ENCODE data around the gene OXLD1. TPM values are rescaled to one million over a fixed set of nuclear protein-coding genes. Genes with fewer than 3 reads are reported as not detected.
"Not testable (repeated sequence)": the region's sequence is repeated elsewhere in the genome, so short reads cannot be mapped to it uniquely, and the experiment has no call there.

Gene OXLD1
- total RNA-seq, 1 donor from 2014 or later, result 28.1 TPM

GRCh38 chr17:81676906-81677305 is 10.5 kb upstream of the OXLD1 start:
- H3K27me3 Mint-ChIP-seq, result no peaks in the 10 kb centered on the region
- no peaks in the 10 kb centered on the region for H3K36me3 Mint-ChIP-seq
- DNase-seq (ENCODE audit: extremely low spot score, unreplicated experiment), result no peak
- peaks cover 8% of the 10 kb centered on the region for H3K4me1 Mint-ChIP-seq (ENCODE audit: unreplicated experiment)
- H3K4me3 Mint-ChIP-seq, result no peak overlapping the region
- H3K9me3 Mint-ChIP-seq, result no peaks in the 10 kb centered on the region
- H3K27ac Mint-ChIP-seq, result no peak overlapping the region
- TF ChIP-seq CTCF (conservative IDR thresholded peaks at IDR 0.05), result no peak

- not testable (repeated sequence) for H3K36me3 Mint-ChIP-seq; DNase-seq (ENCODE audit: extremely low spot score, unreplicated experiment); H3K27ac Mint-ChIP-seq; H3K27me3 Mint-ChIP-seq; H3K4me1 Mint-ChIP-seq (ENCODE audit: unreplicated experiment); H3K9me3 Mint-ChIP-seq; H3K4me3 Mint-ChIP-seq
- peak; percentile 75 for TF ChIP-seq CTCF (conservative IDR thresholded peaks at IDR 0.05)
Observed at GRCh38 chr17:81675515-81676221, 9.3 kb upstream of the OXLD1 start.

- peaks cover 8% of the 10 kb centered on the region for H3K4me1 Mint-ChIP-seq (ENCODE audit: unreplicated experiment)
- no peaks in the 10 kb centered on the region for H3K36me3 Mint-ChIP-seq
Observed at GRCh38 chr17:81673561-81674258, 7.3 kb upstream of the OXLD1 start.

GRCh38 chr17:81672954-81673353 is 6.5 kb upstream of the OXLD1 start:
- Mint-ChIP-seq H3K36me3 (peaks cover 3% of the 10 kb centered on the region), H3K9me3 (no peaks in the 10 kb centered on the region), H3K4me3 (no peak overlapping the region), H3K27me3 (no peaks in the 10 kb centered on the region), H3K27ac (no peak overlapping the region), H3K4me1 (ENCODE audit: unreplicated experiment) (peaks cover 13% of the 10 kb centered on the region)
- DNase-seq (ENCODE audit: extremely low spot score, unreplicated experiment), result no peak
- no peak for TF ChIP-seq CTCF (conservative IDR thresholded peaks at IDR 0.05)

More at GRCh38 chr17:81673561-81674258, 7.3 kb upstream of the OXLD1 start:
- no peak for TF ChIP-seq CTCF (conservative IDR thresholded peaks at IDR 0.05)
- H3K27me3 Mint-ChIP-seq, result no peaks in the 10 kb centered on the region
- no peaks in the 10 kb centered on the region for H3K9me3 Mint-ChIP-seq
- no peak for DNase-seq (ENCODE audit: extremely low spot score, unreplicated experiment)
- no peak overlapping the region for H3K4me3 Mint-ChIP-seq
- no peak overlapping the region for H3K27ac Mint-ChIP-seq

- peaks cover 3% of the 10 kb centered on the region for H3K36me3 Mint-ChIP-seq
- no peak overlapping the region for H3K4me3 Mint-ChIP-seq
- no peak overlapping the region for H3K27ac Mint-ChIP-seq
- no peak for DNase-seq (ENCODE audit: extremely low spot score, unreplicated experiment)
- H3K4me1 Mint-ChIP-seq (ENCODE audit: unreplicated experiment), result peaks cover 18% of the 10 kb centered on the region
- TF ChIP-seq CTCF (conservative IDR thresholded peaks at IDR 0.05), result no peak
- H3K27me3 Mint-ChIP-seq, result no peaks in the 10 kb centered on the region
- H3K9me3 Mint-ChIP-seq, result no peaks in the 10 kb centered on the region
Observed at GRCh38 chr17:81672504-81672903, 6.1 kb upstream of the OXLD1 start.
